Brain pericyte (primary cell): ENCODE measurements around the gene TULP4.
"Not testable (repeated sequence)": the region's sequence is repeated elsewhere in the genome, so short reads cannot be mapped to it uniquely, and the experiment has no call there.

ENCODE experiments used
- DNase-seq: peaks from one replicate; pipeline ENCODE4 v3.0.0-alpha.2; 2012; ENCODE audit warnings: low read depth, low spot score

Gene TULP4

GRCh38 chr6:158500016-158500735 is 187.9 kb downstream of the TULP4 start:
- no peak for DNase-seq

- no peak for DNase-seq
Observed at GRCh38 chr6:158501360-158502262, 189.3 kb downstream of the TULP4 start.

GRCh38 chr6:158502263-158502950 is 190.1 kb downstream of the TULP4 start:
- no peak for DNase-seq

GRCh38 chr6:158503222-158503621 is 191.0 kb downstream of the TULP4 start:
- no peak for DNase-seq

GRCh38 chr6:158503846-158504245 is 191.6 kb downstream of the TULP4 start:
- no peak for DNase-seq

- DNase-seq = no peak
Observed at GRCh38 chr6:158505194-158505593, 192.9 kb downstream of the TULP4 start.

- no peak for DNase-seq
Observed at GRCh38 chr6:158506601-158507000, 194.3 kb downstream of the TULP4 start.

GRCh38 chr6:158507174-158507573 is 194.9 kb downstream of the TULP4 start:
- DNase-seq = no peak

GRCh38 chr6:158508450-158508849 is 196.2 kb downstream of the TULP4 start:
- DNase-seq = no peak

GRCh38 chr6:158509465-158509864 is 197.2 kb downstream of the TULP4 start:
- no peak for DNase-seq

GRCh38 chr6:158512809-158513208 is 200.5 kb downstream of the TULP4 start:
- DNase-seq = no peak

- DNase-seq = no peak
Observed at GRCh38 chr6:158514176-158514575, 201.9 kb downstream of the TULP4 start.

GRCh38 chr6:158514991-158515390 is 202.7 kb downstream of the TULP4 start:
- no peak for DNase-seq

- DNase-seq = no peak
Observed at GRCh38 chr6:158516098-158516497, 203.8 kb downstream of the TULP4 start.

- no peak for DNase-seq
Observed at GRCh38 chr6:158517038-158517437, 204.8 kb downstream of the TULP4 start.

GRCh38 chr6:158517581-158517980 is 205.3 kb downstream of the TULP4 start:
- DNase-seq = no peak

GRCh38 chr6:158518191-158519127 is 206.2 kb downstream of the TULP4 start:
- peak; percentile 38 for DNase-seq

- DNase-seq = no peak
Observed at GRCh38 chr6:158519300-158519699, 207.0 kb downstream of the TULP4 start.

- DNase-seq = no peak
Observed at GRCh38 chr6:158519761-158520160, 207.5 kb downstream of the TULP4 start.

GRCh38 chr6:158520975-158521374 is 208.7 kb downstream of the TULP4 start:
- DNase-seq = not testable (repeated sequence)

- no peak for DNase-seq
Observed at GRCh38 chr6:158521759-158522158, 209.5 kb downstream of the TULP4 start.
